ENCODE results near the gene DNAI1. TPM values are rescaled to one million over a fixed set of nuclear protein-coding genes. Genes with fewer than 3 reads are reported as not detected.
"Not testable (repeated sequence)": the region's sequence is repeated elsewhere in the genome, so short reads cannot be mapped to it uniquely, and the experiment has no call there.

Gene DNAI1
- total RNA-seq, 4 donors from 2014 or later, result not detected

GRCh38 chr9:34426347-34427074 lies 32.1 kb upstream of the DNAI1 start:
- ATAC-seq (ENCODE audit: low FRiP score), result no peak

GRCh38 chr9:34428325-34428958 lies 30.2 kb upstream of the DNAI1 start:
- DNase-seq (ENCODE audit: low spot score) (no peak), ATAC-seq (ENCODE audit: low FRiP score) (no peak)
- TF ChIP-seq, protein P1, sequence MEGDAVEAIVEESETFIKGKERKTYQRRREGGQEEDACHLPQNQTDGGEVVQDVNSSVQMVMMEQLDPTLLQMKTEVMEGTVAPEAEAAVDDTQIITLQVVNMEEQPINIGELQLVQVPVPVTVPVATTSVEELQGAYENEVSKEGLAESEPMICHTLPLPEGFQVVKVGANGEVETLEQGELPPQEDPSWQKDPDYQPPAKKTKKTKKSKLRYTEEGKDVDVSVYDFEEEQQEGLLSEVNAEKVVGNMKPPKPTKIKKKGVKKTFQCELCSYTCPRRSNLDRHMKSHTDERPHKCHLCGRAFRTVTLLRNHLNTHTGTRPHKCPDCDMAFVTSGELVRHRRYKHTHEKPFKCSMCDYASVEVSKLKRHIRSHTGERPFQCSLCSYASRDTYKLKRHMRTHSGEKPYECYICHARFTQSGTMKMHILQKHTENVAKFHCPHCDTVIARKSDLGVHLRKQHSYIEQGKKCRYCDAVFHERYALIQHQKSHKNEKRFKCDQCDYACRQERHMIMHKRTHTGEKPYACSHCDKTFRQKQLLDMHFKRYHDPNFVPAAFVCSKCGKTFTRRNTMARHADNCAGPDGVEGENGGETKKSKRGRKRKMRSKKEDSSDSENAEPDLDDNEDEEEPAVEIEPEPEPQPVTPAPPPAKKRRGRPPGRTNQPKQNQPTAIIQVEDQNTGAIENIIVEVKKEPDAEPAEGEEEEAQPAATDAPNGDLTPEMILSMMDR (IDR thresholded peaks at IDR 0.05), result no peak

More at GRCh38 chr9:34426347-34427074, 32.1 kb upstream of the DNAI1 start:
- TF ChIP-seq, protein P1 (IDR thresholded peaks at IDR 0.05), result no peak
- no peak for DNase-seq (ENCODE audit: low spot score)

DNA sequence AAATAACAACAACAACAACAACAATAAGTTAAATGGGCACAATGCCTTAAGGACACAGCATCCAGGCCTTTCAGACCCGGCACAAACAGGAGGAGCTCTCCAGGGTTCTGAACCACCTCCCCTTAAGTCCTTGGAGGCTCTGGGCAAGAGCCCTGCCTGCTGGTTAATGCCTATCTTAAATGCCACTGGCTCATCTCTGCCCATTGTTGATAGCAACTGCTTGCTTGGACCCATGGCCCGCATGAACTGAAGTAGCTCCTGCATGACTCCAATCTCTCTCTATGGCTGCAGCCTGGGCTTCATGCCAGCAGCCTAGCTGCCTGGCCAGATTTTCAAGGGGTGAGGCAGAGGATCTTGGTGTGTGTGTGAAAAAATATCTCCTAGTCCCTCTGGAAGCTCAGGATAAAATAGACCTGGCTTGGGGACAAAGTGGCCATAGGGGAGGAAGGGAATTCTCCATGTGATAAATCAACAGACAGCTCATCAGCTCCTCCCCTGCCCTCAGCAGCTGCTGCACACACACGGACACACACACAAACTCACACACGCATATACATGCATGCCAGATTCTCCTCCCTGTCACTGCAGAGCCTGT lies 27.7 kb upstream of the DNAI1 start:
- TF ChIP-seq, protein P1 (IDR thresholded peaks at IDR 0.05), result no peak
- no peak for ATAC-seq (ENCODE audit: low FRiP score)
- no peak for DNase-seq (ENCODE audit: low spot score)

GRCh38 chr9:34431667-34432066 lies 26.9 kb upstream of the DNAI1 start:
- TF ChIP-seq, protein P1 (IDR thresholded peaks at IDR 0.05), result no peak
- DNase-seq (ENCODE audit: low spot score) (no peak), ATAC-seq (ENCODE audit: low FRiP score) (no peak)

- TF ChIP-seq, protein P1 (IDR thresholded peaks at IDR 0.05), result peak in 1 of 3 donors; percentile 32
- DNase-seq (ENCODE audit: low spot score) (peak; percentile 27), ATAC-seq (ENCODE audit: low FRiP score) (no peak)
These were observed 21.3 kb upstream of the DNAI1 start for GRCh38 chr9:34437006-34437925.

GRCh38 chr9:34437926-34438307 lies 20.7 kb upstream of the DNAI1 start:
- ATAC-seq (ENCODE audit: low FRiP score); DNase-seq (ENCODE audit: low spot score): not testable (repeated sequence)

DNA sequence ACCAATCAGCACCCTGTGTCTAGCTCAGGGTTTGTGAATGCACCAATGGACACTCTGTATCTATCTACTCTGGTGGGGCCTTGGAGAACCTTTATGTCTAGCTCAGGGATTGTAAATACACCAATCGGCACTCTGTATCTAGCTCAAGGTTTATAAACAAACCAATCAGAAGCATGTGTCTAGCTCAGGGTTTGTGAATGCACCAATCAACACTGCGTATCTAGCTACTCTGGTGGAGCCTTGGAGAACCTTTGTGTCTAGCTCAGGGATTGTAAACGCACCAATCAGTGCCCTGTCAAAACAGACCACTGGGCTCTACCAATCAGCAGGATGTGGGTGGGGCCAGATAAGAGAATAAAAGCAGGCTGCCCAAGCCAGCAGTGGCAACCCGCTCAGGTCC lies 20.1 kb upstream of the DNAI1 start:
- DNase-seq (ENCODE audit: low spot score); ATAC-seq (ENCODE audit: low FRiP score): not testable (repeated sequence)
